Stromal cell of bone marrow (primary cell): Measurements from ENCODE around the gene TSPAN5.

Experiments used
- DNase-seq: peaks from one replicate; pipeline ENCODE4 v3.0.0-alpha.2; 2012; ENCODE audit warnings: low read depth

TSPAN5 gene

GRCh38 chr4:98516441-98517217 is 141.8 kb downstream of the TSPAN5 start:
- no peak for DNase-seq

GRCh38 chr4:98516042-98516440 is 142.4 kb downstream of the TSPAN5 start:
- DNase-seq = peak; percentile 27

DNA sequence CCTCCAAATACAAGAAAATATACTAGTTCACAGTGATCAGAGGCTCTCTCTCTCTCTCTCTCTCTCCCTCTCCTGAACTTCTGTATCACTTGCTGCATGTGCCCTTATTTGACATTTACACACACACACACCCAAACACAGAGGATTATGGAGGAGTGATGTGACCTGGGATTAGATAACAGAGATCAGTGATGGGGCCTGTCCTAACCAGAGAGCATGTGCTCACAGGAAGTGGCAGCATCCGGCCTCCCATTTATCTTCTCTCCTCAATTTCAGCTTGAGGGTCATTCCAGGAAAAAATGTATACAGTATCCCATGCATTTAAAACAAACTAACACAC is 143.0 kb downstream of the TSPAN5 start:
- no peak for DNase-seq

GRCh38 chr4:98514741-98515469 is 143.5 kb downstream of the TSPAN5 start:
- no peak for DNase-seq

GRCh38 chr4:98512918-98513317 is 145.5 kb downstream of the TSPAN5 start:
- no peak for DNase-seq

DNA sequence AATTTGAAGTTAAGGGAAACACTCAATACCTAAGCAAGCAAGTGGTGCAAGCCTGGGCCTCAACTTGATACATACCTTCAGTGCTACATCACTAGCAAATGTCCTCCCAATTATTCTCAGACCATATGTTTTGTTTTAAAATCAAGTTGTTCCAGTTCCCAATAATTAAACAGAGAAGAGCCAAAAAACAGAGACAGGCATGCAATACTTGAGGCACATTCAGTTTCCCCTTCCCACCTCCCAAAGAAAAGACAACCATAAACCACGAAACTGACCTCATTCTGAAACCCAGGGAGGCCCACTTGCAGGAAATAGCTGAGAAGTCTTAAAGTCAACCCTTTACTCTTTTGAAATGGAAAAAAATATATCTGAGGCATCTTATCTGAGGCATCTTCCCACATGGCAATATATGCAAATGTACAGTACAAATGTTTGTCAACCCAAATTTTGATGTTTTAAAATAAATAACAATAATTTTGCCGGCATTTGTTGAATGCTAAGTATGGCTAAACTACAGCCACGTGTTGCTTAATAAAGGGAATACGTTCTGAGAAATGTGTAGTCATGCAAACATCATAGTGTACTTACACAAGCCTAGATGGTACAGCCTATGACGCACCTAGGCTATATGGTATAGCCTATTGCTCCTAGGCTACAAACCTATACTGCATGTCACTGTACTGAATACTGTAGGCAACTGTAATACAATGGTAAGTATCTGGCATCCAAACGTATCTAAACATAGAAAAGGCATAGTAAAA is 147.5 kb downstream of the TSPAN5 start:
- DNase-seq = peak; percentile 23

DNA sequence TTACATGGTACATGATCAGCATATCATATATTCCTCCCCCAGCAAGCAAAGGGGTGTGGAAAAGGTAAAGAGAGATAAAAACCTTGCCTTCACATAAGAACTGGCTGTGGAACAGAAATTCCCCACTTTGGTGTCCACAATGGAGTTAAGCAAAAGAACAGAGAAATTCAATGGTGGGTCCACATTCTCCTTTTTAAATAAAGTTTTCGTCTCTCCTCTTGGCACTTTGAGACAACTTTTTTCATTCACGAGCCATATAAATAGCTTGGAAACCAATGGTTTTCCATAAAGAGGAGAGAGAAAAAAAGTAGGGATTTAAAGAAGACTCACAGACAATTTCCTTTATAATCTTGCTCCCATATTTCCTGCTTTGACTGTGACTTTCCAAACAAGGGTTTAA is 148.1 kb downstream of the TSPAN5 start:
- no peak for DNase-seq

DNA sequence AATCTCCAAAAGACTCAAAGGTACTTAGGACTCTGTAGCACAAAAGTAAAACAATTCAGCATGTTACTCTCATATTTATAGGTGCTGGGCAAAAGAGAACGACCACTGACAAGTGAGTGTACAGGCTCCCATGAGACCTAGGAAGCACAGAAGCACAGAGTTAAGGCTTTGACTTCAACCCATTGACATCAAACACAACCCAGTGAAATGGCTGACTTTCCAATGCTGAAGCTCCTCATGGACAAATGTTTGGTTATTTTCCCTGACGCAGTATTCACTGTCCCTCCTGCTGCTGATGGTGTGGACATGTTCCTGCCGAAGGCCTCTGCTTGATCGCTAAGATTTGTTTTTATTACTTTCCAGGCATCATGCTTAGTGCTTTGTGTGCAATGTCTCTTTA is 148.7 kb downstream of the TSPAN5 start:
- DNase-seq = no peak

GRCh38 chr4:98508829-98509598 is 149.4 kb downstream of the TSPAN5 start:
- no peak for DNase-seq

GRCh38 chr4:98508248-98508647 is 150.2 kb downstream of the TSPAN5 start:
- no peak for DNase-seq

- DNase-seq = no peak
Measured at GRCh38 chr4:98507299-98507698, 151.1 kb downstream of the TSPAN5 start.

DNA sequence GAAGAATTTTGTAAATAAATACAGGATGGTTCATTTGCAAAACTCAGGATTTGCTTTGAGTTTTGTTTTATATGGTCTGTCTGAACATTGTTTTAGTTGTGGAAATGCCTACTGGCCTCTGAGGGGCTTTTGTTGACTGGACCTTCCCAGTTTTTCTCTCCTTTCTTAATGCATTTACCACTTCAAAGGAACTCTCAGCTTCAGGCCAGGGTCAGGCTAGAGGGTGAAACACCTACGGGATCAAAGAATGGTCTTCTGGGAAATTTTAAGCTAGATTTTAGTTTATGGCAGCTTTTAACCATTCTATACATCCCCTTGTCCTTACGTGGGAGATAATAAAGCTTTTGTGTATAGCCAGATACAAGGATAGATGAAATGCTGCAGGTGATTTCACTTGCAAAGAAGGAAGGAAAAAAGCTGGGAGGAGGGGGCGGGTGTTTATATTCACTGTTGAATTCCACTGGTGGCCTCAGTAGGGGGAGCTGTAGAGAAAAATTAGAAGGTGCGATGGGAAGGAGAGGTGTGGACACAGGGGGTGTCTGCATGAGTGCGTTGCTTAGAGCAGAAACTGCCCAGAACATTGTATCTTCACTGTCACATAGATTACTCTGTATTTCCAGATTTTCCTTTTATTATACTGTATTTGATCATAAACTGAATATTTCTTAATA is 151.8 kb downstream of the TSPAN5 start:
- no peak for DNase-seq

DNA sequence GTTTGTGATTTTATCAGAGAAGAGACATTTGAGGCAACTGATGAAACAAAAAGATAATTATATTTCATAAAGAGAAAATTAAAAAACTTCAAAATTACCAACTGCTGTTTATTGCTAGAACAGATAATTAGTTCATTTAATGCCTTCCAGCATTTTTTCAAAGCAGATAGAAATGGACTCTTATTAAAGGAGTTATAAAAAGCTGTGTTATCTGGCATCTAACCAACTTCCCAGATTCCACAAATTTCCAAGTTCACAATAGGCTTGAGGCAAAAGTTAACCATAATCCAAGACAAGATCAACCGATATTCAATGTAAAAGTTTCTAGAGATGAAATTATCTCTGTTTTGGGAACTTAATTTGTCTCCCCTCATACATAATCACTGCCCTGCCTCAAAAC is 152.4 kb downstream of the TSPAN5 start:
- DNase-seq = no peak

- DNase-seq = no peak
Measured at GRCh38 chr4:98504091-98504490, 154.3 kb downstream of the TSPAN5 start.

DNA sequence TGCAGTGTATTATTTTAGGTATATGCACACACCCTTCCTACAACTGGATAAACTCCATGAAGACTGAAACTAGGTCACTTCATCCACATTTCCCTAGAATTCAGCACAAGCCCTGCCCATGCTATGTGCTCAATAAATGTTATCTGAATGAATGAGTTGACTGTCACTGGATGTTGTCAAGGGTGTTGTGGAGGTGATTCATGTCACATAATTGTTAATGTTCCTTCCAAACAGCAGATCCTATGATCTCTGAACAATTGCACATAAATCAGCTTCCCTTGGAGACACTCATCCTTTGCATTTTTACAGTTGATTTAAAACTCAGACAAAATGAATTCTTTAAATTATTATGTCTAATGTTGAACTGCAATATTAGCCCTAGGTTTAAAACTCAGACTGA is 154.7 kb downstream of the TSPAN5 start:
- no peak for DNase-seq

GRCh38 chr4:98502624-98503023 is 155.8 kb downstream of the TSPAN5 start:
- DNase-seq = no peak

- no peak for DNase-seq
Measured at GRCh38 chr4:98502031-98502430, 156.4 kb downstream of the TSPAN5 start.

GRCh38 chr4:98501383-98501782 is 157.0 kb downstream of the TSPAN5 start:
- no peak for DNase-seq

GRCh38 chr4:98498774-98499173 is 159.6 kb downstream of the TSPAN5 start:
- DNase-seq = no peak

DNA sequence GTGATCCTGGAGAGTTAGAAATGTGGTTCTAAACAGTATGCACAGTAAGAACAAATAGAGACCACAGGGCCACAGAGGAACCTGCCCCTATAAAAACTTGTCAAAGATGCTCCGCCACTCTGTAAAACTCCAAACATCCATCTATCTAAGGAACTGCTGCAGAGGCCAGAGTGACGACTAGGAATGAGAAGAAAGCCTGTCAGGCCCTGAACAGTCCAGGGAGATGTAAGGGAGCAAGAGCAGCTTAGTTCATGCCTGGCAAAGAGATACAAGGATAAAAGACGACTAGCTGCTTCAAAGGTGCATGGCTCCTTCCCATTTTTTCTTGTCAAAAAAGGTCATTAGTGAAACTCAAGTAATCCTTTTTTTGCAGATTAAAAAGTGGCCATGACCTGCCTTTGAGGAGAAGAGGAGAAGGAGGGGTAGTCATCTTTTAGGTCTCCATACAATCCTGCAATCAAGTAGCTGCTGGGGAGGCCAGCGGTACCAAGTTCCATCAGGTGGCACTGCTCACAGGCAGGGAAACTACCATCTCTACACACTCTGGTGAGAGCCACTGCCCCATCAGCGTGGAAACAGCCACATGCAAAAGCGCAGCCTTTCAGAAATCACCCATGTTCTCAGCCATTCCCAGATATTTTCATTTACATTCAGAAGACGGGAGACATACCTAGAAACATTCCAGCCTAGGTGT is 162.1 kb downstream of the TSPAN5 start:
- DNase-seq = no peak

GRCh38 chr4:98493296-98493695 is 165.1 kb downstream of the TSPAN5 start:
- DNase-seq = no peak
